B cell (primary cell): Measurements from ENCODE around the gene SUSD5.

ENCODE experiments used
- CTCF ChIP-seq: fragments of 200-600 bp; IDR thresholded peaks from one replicate; pipeline ENCODE4 v1.8.0; 2022; ENCODE audit warnings: antibody characterized with exemption, mild to moderate bottlenecking
- EZH2 ChIP-seq: IDR thresholded peaks from 2 replicates; pipeline ENCODE4 v1.6.1; 2012; ENCODE audit warnings: borderline replicate concordance, low read depth, mild to moderate bottlenecking, moderate library complexity, low read length; ENCODE audit not compliant: insufficient read depth, poor library complexity, severe bottlenecking

DNA sequence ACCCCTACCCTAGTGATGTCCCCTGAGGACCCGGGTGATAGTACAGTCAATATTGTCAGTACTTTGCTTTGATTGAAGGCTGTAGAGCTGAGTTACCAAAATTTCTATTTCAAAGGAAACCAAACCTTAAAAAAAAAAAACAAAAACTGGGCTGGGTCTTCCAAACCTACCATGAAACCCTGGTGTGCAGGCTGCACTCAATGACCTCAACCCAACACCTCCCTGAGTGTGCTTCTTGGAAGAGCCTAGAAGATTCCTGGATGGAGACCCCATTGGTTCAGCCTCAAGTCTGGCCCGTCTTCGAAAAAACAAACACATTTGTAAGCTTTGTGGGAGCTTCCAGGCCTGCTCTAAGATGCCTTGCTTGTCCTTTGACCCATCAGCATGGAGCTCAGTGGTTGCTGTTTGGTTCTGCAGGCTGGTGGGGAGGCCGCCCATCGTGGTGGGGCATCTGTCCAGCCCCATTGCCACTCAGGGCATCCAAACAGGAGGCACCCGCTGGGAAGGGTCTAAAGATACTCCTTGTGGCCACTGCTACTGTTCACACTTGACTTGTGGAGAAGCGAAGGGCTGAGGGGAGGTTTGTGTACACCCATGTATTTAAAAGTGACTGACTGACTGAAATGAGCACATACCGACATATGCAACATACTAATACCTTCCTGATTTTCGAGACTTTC is 72.6 kb downstream of the SUSD5 start:
- TF ChIP-seq CTCF (no peak), EZH2 (no peak)
